Ovary (tissue), 3 donors: Measurements from ENCODE around the gene KDELR3.

Experiments
- POLR2A ChIP-seq: fragments of 450-650 bp; IDR thresholded peaks from one replicate; pipeline ENCODE4 v1.6.1; 2017; ENCODE audit warnings: antibody characterized with exemption, mild to moderate bottlenecking, moderate library complexity
- TF ChIP-seq, protein P1 (sequence below), 3 donors: fragments of 450-650 bp in 2 of 3; fragments of 200-600 bp in 1 of 3; IDR thresholded peaks; one replicate each; pipeline versions ENCODE4 v1.5.1 to v1.8.0; 2016 to 2022; ENCODE audit warnings: antibody characterized with exemption in 3 of 3, mild to moderate bottlenecking in 1 of 3
- donor health status: DM: no; HTN: no; CAD: no.

DNA sequence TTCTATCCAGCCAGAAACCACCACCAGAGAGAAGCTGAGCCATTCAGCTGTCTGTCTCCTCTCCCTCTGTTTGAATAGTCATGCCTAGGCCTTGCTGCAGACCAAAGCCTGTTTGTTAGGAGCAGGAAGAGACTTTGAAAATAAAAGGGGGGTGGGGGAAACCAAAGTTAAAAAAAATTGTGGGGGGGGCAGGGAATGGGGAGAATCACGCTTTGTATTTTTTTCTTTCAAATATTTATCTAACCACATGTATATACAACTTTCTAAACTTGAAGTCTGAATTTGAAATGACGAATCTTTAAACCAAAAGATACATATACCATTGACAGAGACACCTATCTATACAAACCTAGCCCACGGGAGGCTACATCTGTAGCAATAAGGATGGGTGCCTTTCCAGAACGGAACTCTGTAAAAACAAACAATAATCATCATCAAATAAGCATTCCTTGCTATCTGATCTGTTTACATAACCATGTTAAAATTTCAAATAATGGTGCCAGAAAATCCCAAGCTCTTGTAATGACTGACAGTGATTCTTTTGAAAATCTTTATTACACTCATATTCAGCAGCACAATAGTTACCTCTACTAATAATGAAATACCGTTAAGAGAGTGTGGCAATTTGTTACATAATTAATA is 23.9 kb downstream of the KDELR3 start:
- TF ChIP-seq, protein P1, sequence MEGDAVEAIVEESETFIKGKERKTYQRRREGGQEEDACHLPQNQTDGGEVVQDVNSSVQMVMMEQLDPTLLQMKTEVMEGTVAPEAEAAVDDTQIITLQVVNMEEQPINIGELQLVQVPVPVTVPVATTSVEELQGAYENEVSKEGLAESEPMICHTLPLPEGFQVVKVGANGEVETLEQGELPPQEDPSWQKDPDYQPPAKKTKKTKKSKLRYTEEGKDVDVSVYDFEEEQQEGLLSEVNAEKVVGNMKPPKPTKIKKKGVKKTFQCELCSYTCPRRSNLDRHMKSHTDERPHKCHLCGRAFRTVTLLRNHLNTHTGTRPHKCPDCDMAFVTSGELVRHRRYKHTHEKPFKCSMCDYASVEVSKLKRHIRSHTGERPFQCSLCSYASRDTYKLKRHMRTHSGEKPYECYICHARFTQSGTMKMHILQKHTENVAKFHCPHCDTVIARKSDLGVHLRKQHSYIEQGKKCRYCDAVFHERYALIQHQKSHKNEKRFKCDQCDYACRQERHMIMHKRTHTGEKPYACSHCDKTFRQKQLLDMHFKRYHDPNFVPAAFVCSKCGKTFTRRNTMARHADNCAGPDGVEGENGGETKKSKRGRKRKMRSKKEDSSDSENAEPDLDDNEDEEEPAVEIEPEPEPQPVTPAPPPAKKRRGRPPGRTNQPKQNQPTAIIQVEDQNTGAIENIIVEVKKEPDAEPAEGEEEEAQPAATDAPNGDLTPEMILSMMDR (IDR thresholded peaks at IDR 0.05): no peak
- no peak for TF ChIP-seq POLR2A
